GM19193 (cell line): ENCODE results near the gene HHAT.

Source experiments
- POLR2A ChIP-seq: IDR thresholded peaks from 4 replicates; pipeline ENCODE4 v1.6.1; 2011; ENCODE audit not compliant: insufficient read depth, insufficient read length; ENCODE audit errors: extremely low read depth

The HHAT gene

DNA sequence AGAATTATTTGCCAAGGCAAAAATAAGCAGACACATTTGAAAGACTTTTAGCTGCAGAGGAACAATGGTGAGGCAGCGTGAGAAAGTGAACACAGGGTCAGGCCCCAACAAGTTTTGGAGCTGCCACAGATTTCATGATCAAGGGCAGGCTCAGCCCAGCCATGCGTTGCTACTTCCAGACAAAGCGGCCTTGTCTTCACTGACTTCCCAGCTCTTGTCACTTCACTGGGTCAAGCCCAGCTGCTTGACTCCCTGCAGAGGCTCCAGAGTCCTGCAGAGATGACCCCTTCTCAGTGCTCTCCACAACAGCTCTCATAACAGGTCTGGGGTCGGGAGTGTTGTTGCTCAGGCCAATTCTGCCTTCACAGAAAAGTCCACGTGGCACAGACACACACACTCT is 35.8 kb downstream of the HHAT start:
- TF ChIP-seq POLR2A = no peak

GRCh38 chr1:210366767-210367166 is 38.1 kb downstream of the HHAT start:
- TF ChIP-seq POLR2A = no peak

- no peak for TF ChIP-seq POLR2A
Measured at GRCh38 chr1:210367566-210367965, 38.9 kb downstream of the HHAT start.

- no peak for TF ChIP-seq POLR2A
Measured at GRCh38 chr1:210369425-210369824, 40.7 kb downstream of the HHAT start.

DNA sequence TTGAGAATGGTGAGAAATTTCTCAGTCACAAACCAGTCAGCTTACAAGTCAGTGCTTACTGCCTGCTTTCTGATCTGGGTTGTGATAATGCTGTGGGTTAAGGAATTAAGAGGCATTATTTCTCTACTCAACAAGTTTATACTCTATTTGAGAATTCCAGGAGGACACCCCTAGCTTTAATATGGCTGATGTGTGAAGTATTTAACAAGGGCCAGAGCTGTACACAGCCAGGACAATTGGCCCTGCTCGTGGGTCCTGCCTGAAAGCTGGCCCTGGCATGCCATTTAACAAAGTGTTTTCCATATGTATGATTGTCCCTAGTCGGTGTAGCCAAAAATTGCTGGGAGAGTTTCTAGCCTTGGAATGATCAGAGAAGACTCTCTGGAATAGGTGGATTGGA is 43.2 kb downstream of the HHAT start:
- no peak for TF ChIP-seq POLR2A

DNA sequence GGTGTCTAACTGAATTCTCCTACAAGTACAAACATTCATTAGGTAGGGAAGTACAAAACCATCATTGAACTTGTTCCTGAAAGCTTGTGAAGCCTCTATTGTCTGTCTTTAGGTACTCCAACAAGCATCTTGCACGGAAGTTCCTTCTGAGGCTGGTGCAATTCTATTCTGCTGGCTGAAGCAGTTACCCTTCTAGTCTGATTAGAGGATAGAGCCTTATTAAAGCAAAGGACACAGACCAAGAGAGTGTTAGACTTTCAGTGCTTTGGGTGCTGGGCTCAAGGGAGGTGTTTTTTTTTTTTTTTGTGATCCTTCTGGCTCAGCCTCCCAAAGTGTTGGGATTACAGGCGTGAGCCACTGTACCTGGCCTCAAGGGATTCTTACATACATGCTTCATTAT is 43.8 kb downstream of the HHAT start:
- no peak for TF ChIP-seq POLR2A

DNA sequence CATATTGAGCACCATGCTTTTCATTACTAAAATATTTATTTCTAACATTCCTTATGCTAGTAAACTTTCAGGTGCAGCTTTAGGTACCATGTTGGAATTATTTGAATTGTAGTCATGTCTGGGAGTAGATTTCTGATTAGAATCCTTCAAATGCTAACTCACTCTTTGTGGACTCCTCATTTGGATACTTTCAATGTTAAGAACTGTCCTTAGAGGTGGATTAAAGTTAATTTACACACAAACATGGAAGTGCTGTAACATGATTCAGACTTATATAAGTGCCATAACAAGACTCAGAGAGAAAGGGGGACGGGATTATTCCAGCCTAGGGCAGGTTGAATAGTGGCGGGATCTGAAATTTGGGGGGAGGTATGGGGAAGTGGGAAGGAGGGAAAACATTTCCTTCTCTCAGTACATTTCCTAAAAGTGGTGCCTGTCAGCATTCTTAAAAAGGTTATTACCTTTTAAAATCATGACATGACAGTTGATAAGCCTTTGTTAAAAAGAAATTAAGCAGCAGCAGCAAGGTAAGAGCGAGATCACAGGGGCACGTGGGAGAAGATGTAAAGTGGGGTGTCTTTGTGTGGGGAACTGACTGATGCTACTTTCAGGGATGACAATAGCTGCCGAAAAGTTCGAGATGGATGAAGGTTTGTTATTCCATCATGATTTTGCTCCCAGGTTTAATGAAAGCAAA is 44.4 kb downstream of the HHAT start:
- TF ChIP-seq POLR2A = no peak

DNA sequence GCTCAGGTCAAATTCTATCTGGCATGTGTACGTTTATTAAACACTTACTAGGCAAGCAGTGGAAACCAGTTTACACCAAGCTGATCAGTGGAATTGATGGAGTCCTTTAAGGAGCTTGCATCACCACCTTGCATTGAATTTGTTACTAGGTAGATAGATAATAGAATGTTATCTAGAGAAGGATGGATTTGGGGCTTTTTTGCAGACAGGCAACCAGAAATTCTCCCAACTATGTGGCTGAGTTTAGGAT is 44.9 kb downstream of the HHAT start:
- no peak for TF ChIP-seq POLR2A

DNA sequence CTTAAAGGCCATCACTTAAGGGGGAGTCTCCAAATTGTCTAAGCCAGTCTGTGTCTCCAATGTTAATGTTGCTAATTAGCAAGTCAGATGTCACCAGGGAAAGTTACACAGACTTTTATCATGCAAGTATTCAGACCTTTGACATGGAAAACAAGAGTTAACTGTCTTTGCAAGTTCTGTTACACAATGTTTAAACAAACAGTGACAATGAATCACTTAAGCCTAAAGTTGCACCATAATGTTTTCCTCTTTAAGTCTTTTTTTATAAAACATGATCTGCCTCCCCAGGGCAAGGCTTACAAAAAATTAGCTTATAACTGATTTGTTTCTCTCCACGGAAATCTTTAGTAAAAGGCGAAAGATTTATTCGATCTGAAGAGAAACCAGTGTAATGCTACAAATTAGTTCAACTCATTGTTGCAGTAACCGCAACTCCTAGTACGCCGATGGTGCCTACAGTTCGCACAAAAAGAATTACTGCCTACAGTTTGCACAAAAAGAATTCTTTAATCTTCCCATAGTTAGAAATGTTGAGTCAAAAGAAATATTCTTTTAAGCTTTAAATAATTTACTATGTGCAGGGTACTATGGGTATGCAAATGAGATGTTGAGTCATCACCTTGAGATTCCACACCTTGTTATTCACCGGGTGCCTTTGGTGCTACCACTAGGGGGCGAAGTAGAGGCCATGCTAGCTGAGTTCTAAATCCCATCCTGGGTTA is 45.3 kb downstream of the HHAT start:
- peak; percentile 89 for TF ChIP-seq POLR2A

DNA sequence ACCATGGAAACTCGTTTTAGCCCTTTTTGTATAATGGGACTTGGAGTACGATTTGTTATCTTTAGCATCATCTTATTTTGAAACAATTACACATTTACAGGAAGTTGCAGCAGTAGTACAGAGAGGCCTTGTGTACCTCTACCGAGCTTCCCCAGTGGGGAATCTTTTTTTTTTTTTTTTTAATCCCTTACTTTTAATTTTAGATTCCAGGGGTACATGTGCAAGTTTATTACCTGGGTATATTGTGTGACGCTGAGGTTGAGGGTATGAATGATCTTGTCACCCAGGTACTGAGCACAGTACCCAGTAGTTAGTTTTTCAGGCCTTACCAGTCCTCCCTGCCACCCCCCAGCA is 45.9 kb downstream of the HHAT start:
- TF ChIP-seq POLR2A = no peak

- TF ChIP-seq POLR2A = no peak
Measured at GRCh38 chr1:210376836-210377372, 48.2 kb downstream of the HHAT start.

- TF ChIP-seq POLR2A = no peak
Measured at GRCh38 chr1:210377731-210378333, 49.1 kb downstream of the HHAT start.

DNA sequence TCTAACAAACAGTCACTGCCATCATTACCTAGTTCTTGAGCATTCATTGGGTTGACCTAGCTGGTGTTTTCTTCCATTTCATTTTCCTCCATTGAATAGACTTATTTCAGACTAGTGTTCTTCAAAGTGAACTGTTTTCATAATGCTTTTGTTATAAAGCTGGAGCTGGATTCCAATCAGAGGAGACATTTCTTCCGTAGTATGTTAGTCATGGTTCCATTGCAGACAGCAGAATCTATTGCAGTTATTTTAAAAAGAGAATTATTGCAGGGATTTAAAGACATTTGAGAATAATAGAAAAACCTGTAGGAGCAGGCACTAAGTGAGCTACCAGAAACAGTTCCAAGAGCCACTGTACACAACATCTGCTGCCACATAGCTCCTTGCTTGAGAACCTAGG is 50.0 kb downstream of the HHAT start:
- TF ChIP-seq POLR2A = no peak

GRCh38 chr1:210381934-210382333 is 53.2 kb downstream of the HHAT start:
- no peak for TF ChIP-seq POLR2A

DNA sequence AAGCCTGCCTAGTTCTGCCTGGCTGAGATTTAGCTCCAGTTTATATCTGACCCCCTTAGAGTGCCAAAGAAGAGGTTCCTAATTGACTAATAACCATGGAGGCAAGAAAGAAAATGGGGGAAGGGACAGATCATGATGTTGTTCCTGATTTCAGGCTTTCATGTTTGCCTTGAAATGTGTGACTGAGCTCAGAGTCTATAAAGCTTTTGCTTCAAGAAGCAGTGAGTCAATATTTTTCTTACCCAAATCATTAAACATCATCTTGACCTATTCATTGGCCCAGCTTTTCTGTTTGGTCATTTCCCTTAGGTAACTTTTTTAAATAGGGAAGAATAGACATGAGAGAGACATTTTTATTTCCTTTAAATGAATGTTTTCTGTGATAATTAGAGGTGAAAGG is 55.9 kb downstream of the HHAT start:
- TF ChIP-seq POLR2A = no peak

DNA sequence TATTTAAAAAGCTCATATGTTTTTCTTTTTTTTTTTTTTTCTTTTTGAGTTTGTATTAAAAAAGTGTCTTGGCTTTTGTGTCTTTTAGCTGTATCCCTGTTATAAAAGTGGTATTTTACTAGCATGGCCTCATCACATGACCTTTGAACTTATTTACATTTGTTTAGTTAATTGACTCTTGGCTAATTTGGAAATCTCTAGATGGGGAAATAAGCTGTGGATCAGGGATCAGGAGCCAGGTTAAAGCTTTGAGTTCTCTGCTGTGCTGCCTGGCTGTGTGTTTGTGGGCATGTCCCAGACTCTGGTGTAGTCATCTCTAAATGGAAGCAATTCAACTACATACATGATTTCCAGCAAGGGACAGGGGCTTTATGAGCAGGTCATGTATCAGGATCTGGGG is 56.5 kb downstream of the HHAT start:
- no peak for TF ChIP-seq POLR2A
